Measurements from ENCODE around the gene MTOR.
"Not testable (repeated sequence)": the region's sequence is repeated elsewhere in the genome, so short reads cannot be mapped to it uniquely, and the experiment has no call there.

The MTOR gene

DNA sequence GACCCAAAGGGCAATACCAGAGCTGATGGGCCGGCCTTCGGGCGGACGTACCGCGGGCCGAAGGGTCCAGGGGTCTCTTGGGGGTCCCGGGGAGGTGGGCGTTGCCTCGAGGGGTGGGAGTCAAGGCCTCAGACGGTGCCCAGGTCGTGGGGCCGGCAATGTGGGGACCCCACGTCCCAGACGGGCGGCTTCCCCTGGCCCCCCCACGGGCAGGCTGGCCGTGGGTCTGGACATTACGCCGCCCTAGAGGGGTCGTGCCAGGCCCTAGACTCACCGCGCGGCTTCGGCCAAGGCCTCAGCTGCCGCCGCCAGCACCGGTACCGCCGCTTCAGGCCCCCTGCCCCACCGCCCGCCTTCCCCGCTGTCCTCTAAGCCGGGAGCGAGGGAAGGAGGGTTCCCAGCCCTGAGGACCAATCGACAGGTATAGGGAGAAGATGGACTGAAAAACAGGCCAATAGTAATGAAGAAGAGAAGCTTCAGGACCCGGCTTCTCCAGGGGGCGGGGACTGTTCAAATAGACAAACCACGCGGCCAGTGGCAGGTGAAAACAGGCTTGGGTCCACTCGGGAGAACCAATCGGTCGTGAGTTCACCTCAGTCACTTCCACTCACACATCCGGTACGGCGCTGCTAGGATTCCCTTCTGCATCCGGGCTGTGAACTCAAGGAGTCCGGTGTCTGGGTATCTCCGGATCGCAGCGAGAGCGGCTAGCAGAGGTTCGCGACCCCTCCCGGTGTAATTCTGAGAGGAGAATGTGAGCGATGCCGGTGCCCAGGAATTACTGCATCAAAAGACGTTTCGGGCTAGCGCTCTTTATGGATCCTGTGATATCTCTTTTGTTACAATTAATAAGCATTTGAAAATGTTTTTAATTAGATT is at the start of gene MTOR:
MTOR (minus strand) TSS at position 381 of the 879 bp plus-strand sequence. CDS start 3,142 bp downstream, outside the sequence.
- TF ChIP-seq CTCF (IDR thresholded peaks at IDR 0.05; ENCODE audit: insufficient read depth, low read depth, low read length, missing control alignments) = peak; percentile 17
- peak within 1 kb of the TSS; percentile 88 for H3K4me3 ChIP-seq (ENCODE audit: low read length)
- peak; percentile 100 for DNase-seq (ENCODE audit: low read depth)

DNA sequence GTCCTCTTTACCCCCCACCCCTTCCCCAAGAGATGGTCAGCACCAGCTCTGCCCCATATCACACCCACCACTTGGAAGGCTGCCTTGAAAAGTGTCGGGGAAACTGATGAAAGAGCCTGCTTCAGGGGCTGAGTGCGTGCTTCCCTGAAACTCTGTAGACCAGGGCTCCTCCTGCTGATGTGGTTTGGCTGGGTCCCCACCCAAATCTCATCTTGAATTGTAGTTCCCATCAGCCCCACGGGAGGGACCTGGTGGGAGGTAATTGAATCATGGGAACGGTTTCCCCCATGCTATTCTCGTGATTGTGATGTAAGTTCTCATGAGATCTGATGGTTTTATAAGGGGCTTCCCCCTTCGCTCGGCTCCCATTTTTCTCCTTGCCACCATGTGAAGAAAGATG is 47.0 kb upstream of the MTOR start:
- no peak overlapping the region for H3K4me3 ChIP-seq (ENCODE audit: low read length)
- no peak for TF ChIP-seq CTCF (IDR thresholded peaks at IDR 0.05; ENCODE audit: insufficient read depth, low read depth, low read length, missing control alignments)
- no peak for DNase-seq (ENCODE audit: low read depth)

DNA sequence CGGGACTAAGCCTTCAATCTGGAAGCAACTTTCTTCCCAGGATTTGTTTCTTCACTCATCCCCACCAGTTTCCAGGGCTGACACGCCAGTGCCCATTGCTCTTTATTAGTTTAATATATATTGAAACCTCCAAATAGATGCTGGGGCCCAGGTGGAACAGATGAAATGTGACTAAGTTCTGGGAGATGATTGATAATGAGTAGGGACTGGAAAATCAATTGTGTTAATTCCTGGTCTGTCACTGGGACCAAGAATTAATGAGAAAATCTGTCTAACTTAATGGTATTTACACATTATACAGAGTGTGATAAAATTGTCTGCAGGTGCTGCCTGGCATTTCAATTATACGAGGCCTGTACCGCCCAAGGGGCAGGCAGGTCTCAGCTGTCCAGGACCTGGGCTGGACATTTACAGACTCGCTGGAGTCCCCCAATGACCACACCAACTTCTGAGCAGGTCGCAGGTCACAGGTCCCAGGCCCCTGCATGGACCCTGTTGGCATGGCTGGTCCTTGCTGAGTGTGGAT is 46.4 kb upstream of the MTOR start:
- no peak for DNase-seq (ENCODE audit: low read depth)
- H3K4me3 ChIP-seq (ENCODE audit: low read length) = no peak overlapping the region
- no peak for TF ChIP-seq CTCF (IDR thresholded peaks at IDR 0.05; ENCODE audit: insufficient read depth, low read depth, low read length, missing control alignments)

DNA sequence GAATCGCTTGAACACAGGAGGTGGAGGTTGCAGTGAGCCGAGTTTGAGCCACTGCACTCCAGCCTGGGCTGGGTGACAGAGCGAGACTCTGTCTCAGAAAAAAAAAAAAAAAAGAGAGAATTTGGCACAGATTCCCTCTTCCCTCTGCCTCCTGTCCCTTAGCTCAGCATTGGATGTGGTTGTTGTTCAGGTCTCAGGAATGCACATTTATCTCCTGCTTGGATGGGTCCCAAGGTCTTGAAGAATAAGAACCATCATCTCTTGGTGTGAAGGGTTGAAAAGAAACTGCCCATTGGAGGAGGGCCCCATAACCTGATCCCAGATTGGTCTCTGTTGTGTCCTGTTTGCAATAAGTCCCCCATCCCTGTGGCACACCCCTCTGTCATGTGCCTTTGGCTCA is 45.5 kb upstream of the MTOR start:
- TF ChIP-seq CTCF (IDR thresholded peaks at IDR 0.05; ENCODE audit: insufficient read depth, low read depth, low read length, missing control alignments) = no peak
- no peak for DNase-seq (ENCODE audit: low read depth)
- H3K4me3 ChIP-seq (ENCODE audit: low read length) = no peak overlapping the region

DNA sequence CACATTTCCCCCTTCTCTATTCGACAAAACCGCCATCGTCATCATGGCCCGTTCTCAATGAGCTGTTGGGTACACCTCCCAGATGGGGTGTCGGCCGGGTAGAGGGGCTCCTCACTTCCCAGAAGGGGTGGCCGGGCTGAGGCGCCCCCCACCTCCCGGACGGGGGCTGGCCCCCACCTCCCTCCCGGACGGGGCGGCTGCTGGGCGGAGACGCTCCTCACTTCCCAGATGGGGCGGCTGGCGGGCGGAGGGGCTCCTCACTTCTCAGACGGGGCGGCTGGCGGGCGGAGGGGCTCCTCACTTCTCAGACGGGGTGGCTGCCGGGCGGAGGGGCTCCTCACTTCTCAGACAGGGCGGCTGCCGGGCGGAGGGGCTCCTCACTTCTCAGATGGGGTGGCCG is 43.2 kb upstream of the MTOR start:
- DNase-seq (ENCODE audit: low read depth); H3K4me3 ChIP-seq (ENCODE audit: low read length): not testable (repeated sequence)

- no peak for DNase-seq (ENCODE audit: low read depth)
- TF ChIP-seq CTCF (IDR thresholded peaks at IDR 0.05; ENCODE audit: insufficient read depth, low read depth, low read length, missing control alignments) = no peak
- H3K4me3 ChIP-seq (ENCODE audit: low read length) = no peak overlapping the region
Observed at GRCh38 chr1:11302366-11302765, 40.0 kb upstream of the MTOR start.

GRCh38 chr1:11301601-11302000 is 39.2 kb upstream of the MTOR start:
- no peak overlapping the region for H3K4me3 ChIP-seq (ENCODE audit: low read length)
- no peak for DNase-seq (ENCODE audit: low read depth)
- no peak for TF ChIP-seq CTCF (IDR thresholded peaks at IDR 0.05; ENCODE audit: insufficient read depth, low read depth, low read length, missing control alignments)

Measured in epithelial cell of esophagus (primary cell).